ENCODE data around the gene NEBL.

NEBL gene

DNA sequence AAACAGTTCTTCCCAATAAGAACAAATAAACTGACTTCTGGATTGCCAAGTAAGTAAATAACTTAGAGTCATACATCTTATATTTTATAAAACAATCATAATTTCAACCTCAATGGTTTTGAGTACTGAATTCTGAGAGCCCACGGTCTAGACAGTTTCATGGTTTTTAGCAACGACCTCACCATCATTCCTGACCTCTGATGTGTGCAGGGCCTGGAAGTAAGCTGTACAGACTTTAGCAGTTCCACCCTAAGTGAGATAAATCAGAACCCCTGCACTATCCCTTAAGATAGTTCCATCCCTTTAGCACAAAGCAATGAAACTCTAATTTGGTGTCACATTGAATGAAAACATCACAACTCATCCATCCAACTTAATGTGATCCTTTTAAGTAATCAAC, 86.0 kb downstream of the NEBL start:
- Mint-ChIP-seq H3K36me3 (no peaks in the 10 kb centered on the region), H3K27ac (no peak overlapping the region), H3K9me3 (no peaks in the 10 kb centered on the region), H3K4me1 (no peaks in the 10 kb centered on the region), H3K4me3 (no peak overlapping the region), H3K27me3 (no peaks in the 10 kb centered on the region)
- CTCF ChIA-PET, result no interaction called here
- no peak for DNase-seq

DNA sequence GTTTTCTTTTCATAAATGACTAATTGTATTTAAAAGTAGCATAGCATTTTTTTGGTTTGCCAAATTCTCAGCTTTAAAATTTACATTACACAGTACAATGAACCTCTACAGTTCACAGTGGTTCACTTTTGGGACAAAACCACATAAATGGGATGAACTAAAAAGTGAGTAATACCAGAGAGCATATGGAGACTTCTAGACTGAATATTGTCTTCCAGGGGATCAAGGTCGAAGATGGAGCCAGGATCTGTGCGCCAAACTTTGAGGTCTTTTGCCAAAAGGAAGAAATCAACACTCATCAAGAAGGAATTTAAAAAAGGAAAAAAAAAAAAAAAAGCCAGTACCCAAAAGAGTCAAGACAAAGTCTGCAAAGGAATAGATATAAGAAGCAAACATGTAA, 87.5 kb downstream of the NEBL start:
- Mint-ChIP-seq H3K4me1 (no peaks in the 10 kb centered on the region), H3K36me3 (no peaks in the 10 kb centered on the region), H3K27me3 (no peaks in the 10 kb centered on the region), H3K27ac (no peak overlapping the region), H3K4me3 (no peak overlapping the region), H3K9me3 (no peaks in the 10 kb centered on the region)
- CTCF ChIA-PET, result no interaction called here
- no peak for DNase-seq

DNA sequence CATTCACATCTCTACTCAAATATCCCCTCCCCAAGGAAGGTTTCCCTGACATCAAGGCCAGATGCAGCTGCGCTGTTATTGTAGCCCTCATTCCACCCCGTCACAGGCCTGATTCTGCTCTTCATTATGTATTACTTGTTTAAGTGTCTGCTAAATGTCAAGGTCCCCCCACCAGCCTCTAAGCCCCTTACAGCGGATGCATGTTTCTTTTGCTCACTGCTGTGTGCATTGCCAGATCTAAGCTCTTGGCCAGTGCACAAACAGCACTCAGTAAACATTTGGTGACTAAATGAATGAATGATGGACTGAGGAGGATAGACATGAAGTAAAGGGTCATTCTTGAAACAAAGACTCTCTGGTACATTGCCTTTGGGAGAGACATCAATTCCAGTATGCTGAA, 90.6 kb downstream of the NEBL start:
- DNase-seq, result no peak
- Mint-ChIP-seq H3K4me3 (no peak overlapping the region), H3K27ac (no peak overlapping the region), H3K36me3 (no peaks in the 10 kb centered on the region), H3K9me3 (no peaks in the 10 kb centered on the region), H3K4me1 (no peaks in the 10 kb centered on the region), H3K27me3 (no peaks in the 10 kb centered on the region)
- CTCF ChIA-PET, result no interaction called here

GRCh38 chr10:20797290-20797689, 99.8 kb downstream of the NEBL start:
- DNase-seq, result no peak
- no peak overlapping the region for H3K27ac Mint-ChIP-seq
- H3K4me1 Mint-ChIP-seq, result no peaks in the 10 kb centered on the region
- no peaks in the 10 kb centered on the region for H3K27me3 Mint-ChIP-seq
- CTCF ChIA-PET, result no interaction called here
- H3K4me3 Mint-ChIP-seq, result no peak overlapping the region
- H3K9me3 Mint-ChIP-seq, result peaks cover 10% of the 10 kb centered on the region
- H3K36me3 Mint-ChIP-seq, result no peaks in the 10 kb centered on the region

GRCh38 chr10:20795391-20795790, 101.7 kb downstream of the NEBL start:
- Mint-ChIP-seq H3K27me3 (no peaks in the 10 kb centered on the region), H3K4me1 (no peaks in the 10 kb centered on the region), H3K27ac (no peak overlapping the region), H3K4me3 (no peak overlapping the region), H3K9me3 (peaks cover 10% of the 10 kb centered on the region), H3K36me3 (no peaks in the 10 kb centered on the region)
- CTCF ChIA-PET, result no interaction called here
- no peak for DNase-seq

DNA sequence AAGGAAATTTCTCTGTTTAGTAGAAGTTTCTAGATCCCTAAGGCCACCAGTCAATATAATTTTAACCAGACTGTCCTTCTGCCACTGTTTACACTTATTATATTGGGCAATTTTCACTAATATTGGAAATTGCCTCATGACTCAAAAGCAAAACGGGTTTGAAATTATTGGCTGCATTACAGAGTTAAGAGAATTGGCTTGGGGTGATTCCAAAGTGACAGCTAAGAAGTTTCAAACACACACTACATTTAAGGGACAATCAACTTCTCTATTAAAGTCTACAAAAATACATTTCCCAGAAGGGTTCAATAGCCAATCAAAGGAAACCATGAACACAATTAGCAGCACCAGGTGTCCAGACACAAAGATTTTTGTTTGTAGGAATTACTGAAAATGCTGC, 111.9 kb downstream of the NEBL start:
- Mint-ChIP-seq H3K27me3 (no peaks in the 10 kb centered on the region), H3K27ac (no peak overlapping the region), H3K4me1 (no peaks in the 10 kb centered on the region), H3K9me3 (no peaks in the 10 kb centered on the region), H3K36me3 (no peaks in the 10 kb centered on the region), H3K4me3 (no peak overlapping the region)
- DNase-seq, result no peak
- CTCF ChIA-PET, result no interaction called here

DNA sequence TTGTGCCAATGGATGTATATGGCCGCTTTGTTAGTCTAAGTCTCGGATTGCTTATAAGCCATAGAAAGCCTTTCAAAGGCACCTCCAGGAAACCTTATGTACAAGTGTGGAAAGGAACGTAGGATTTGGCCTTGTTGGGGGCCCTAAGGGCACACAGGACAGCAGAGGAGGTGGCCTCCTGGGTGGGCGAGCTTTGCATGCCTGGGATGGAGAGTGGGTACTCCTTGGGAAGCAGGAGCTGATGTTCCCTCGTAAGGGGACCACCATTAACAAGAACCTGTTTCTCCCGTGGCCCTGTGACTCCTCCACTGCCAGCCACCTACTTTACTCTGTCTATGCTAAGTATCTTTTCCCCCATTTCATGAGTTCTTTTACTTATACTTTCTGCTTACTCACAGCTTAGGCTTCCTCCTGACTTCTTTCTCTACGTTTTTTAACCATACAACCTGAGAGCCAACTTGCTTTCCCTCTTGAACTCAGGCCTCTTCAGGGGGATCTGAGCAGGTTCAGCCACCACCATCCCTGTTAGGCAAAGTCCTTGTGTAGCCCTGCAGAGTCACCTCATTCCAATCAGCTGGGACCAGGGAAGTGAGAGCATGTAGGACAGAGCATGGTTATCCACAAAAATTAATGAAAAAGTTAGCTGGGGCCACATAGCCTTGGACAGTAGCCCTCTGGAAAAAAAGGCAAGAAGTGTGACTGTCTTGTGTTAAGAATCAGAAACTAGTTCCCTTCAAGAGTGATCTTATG, 118.9 kb downstream of the NEBL start:
- H3K4me3 Mint-ChIP-seq, result no peak overlapping the region
- CTCF ChIA-PET, result no interaction called here
- H3K27ac Mint-ChIP-seq, result no peak overlapping the region
- H3K4me1 Mint-ChIP-seq, result no peaks in the 10 kb centered on the region
- no peaks in the 10 kb centered on the region for H3K36me3 Mint-ChIP-seq
- H3K9me3 Mint-ChIP-seq, result peaks cover 1% of the 10 kb centered on the region
- no peak for DNase-seq
- H3K27me3 Mint-ChIP-seq, result no peaks in the 10 kb centered on the region

DNA sequence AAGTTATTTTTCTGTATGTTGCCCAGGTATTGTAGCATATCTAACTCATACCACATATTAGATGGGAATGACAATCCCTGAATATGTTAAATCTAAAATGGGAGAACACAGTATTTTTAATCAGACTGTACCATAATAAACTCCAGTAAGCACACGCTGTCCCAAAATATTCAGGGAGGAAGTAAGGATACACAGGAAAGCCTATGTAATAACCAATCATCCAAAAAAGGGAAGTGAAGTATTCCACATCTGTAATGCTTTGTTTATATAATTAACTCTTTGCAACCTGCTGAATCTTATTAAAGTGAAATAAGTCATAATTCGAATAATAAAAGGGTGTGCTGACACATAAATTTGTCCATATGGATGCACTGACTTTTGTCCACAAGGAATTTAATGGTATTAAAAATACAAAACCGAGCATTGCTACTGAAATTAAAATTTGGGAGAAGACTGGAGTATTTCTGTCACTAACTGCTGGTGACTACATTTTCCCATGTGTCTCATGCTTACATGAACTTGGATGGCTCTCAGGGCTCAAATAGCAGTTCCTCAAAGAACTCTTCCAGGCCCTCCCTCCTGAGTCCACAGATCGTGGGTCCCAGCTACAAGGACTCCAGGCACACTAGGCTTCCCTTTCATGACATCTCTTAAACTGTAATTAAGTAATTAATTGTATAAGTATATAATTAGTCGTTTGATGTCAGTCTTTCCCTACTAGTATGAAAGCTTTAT, 120.6 kb downstream of the NEBL start:
- Mint-ChIP-seq H3K4me1 (no peaks in the 10 kb centered on the region), H3K9me3 (peaks cover 6% of the 10 kb centered on the region), H3K27me3 (no peaks in the 10 kb centered on the region), H3K4me3 (no peak overlapping the region), H3K27ac (no peak overlapping the region), H3K36me3 (no peaks in the 10 kb centered on the region)
- CTCF ChIA-PET, result no interaction called here
- no peak for DNase-seq

DNA sequence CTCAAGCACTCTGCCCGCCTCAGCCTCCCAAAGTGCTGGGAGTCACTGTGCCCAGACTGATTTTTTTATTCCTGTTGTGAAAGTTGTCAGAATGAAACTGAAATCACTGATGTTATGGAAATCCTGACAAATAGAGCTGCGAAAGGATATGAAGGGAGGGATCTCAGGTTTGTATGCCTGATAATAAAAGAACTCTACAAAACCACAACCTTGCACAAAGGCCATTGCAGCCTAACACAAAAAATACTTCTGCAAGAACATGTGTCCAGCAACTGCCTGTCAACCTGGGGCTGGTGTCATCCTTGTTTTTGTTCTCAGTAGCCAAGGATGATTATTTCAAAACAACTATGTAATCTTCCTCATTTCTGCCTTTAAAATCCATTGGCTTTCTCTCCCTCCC, 126.1 kb downstream of the NEBL start:
- H3K27ac Mint-ChIP-seq, result no peak overlapping the region
- H3K27me3 Mint-ChIP-seq, result no peaks in the 10 kb centered on the region
- DNase-seq, result no peak
- CTCF ChIA-PET, result no interaction called here
- H3K4me1 Mint-ChIP-seq, result no peaks in the 10 kb centered on the region
- no peaks in the 10 kb centered on the region for H3K36me3 Mint-ChIP-seq
- H3K4me3 Mint-ChIP-seq, result no peak overlapping the region
- H3K9me3 Mint-ChIP-seq, result peaks cover 6% of the 10 kb centered on the region

DNA sequence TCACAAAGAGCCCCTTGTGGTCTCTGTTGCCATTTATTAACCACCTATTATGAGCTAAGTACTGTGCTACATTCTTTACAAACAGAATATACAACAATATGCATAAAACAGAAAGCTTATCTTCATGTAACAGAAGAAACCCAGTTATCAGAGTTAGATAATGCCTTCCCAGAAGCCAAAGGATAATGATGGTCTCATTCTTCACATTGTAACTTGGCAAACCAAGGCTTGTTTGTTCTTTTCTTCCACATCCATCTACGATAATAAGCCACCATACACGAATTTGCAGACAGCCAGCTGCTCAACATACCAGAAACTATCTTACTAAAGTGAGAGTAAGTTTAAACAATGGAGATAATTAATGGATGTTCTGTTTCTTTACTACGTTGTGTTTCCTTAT, 127.6 kb downstream of the NEBL start:
- CTCF ChIA-PET, result interaction anchor here (0.6 kb wide), 1 partner anchor 950 kb away, joined by 3 read pairs; no protein-coding TSS in a partner anchor
- Mint-ChIP-seq H3K9me3 (peaks cover 6% of the 10 kb centered on the region), H3K36me3 (no peaks in the 10 kb centered on the region), H3K4me1 (no peaks in the 10 kb centered on the region), H3K4me3 (no peak overlapping the region), H3K27ac (no peak overlapping the region), H3K27me3 (no peaks in the 10 kb centered on the region)
- DNase-seq, result no peak

DNA sequence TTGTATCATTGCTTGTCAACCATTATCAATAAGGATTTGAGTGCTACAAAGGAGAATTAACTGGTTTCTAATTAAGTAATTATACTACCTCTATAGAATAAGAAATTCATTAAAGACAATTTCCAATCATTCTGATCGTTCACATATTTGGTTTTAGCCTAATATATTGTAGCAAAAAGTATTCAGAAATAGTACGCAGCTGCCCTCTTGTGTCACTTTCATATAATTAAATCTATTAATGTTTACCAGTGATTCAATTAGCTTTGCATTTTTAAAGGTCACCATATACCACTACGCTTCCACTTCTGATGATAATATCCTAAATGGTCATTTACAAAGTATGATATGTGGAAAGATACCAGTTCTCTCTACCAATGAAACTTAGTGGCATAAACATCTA, 128.3 kb downstream of the NEBL start:
- Mint-ChIP-seq H3K4me3 (no peak overlapping the region), H3K9me3 (peaks cover 4% of the 10 kb centered on the region), H3K27ac (no peak overlapping the region), H3K4me1 (no peaks in the 10 kb centered on the region), H3K27me3 (no peaks in the 10 kb centered on the region), H3K36me3 (no peaks in the 10 kb centered on the region)
- DNase-seq, result no peak
- CTCF ChIA-PET, result no interaction called here

DNA sequence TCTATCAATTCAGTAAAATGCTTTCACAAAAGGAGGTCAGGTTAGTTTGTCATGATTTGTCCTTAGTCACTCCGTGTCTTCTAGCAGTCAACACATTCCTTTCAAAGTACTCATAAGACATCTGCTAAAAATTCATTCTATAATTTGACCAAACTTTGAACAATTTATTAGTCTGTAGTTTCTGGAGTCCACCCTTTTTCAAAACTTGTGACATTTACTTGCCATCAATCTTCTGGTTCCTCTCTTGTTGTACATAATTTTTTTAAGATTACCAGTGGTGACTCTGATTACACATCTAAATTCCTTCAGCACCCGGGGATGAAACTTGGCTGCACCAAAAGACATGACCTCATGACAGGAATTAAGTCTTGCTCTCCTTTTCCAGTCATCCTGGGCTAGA, 130.1 kb downstream of the NEBL start:
- CTCF ChIA-PET, result no interaction called here
- Mint-ChIP-seq H3K4me1 (no peaks in the 10 kb centered on the region), H3K9me3 (no peaks in the 10 kb centered on the region), H3K36me3 (no peaks in the 10 kb centered on the region), H3K27me3 (no peaks in the 10 kb centered on the region), H3K27ac (no peak overlapping the region), H3K4me3 (no peak overlapping the region)
- DNase-seq, result no peak

GRCh38 chr10:20765066-20765465, 132.0 kb downstream of the NEBL start:
- Mint-ChIP-seq H3K4me1 (no peaks in the 10 kb centered on the region), H3K27ac (no peak overlapping the region), H3K9me3 (peaks cover 2% of the 10 kb centered on the region), H3K36me3 (no peaks in the 10 kb centered on the region), H3K27me3 (no peaks in the 10 kb centered on the region), H3K4me3 (no peak overlapping the region)
- CTCF ChIA-PET, result no interaction called here
- DNase-seq, result no peak

DNA sequence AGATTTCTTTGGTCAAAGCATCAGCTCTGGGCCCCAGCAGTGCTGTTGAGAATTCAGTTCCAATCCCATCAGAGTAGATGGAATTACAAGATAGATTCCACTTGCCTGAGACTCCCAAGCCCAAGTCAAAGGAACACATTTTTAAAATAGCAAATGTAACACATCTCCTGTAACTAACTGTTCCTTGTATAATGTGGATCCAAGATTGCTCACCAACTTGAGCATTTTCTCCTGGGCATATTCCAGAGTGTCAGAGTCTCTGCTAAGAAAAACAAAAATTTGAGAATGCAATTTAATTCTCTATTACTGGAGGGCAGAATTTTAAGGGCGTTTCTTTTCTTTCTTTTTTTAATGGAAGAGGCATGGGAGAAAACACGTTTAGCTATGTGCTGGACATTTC, 136.7 kb downstream of the NEBL start:
- Mint-ChIP-seq H3K9me3 (peaks cover 9% of the 10 kb centered on the region), H3K27ac (no peak overlapping the region), H3K4me3 (no peak overlapping the region), H3K36me3 (no peaks in the 10 kb centered on the region), H3K27me3 (no peaks in the 10 kb centered on the region), H3K4me1 (no peaks in the 10 kb centered on the region)
- CTCF ChIA-PET, result no interaction called here
- no peak for DNase-seq

GRCh38 chr10:20748551-20748950, 148.6 kb downstream of the NEBL start:
- CTCF ChIA-PET, result interaction anchor here (0.6 kb wide), 1 partner anchor 1078 kb away, joined by 4 read pairs; no protein-coding TSS in a partner anchor
- Mint-ChIP-seq H3K9me3 (peaks cover 23% of the 10 kb centered on the region), H3K27me3 (no peaks in the 10 kb centered on the region), H3K36me3 (no peaks in the 10 kb centered on the region), H3K4me1 (no peaks in the 10 kb centered on the region), H3K27ac (no peak overlapping the region), H3K4me3 (no peak overlapping the region)
- DNase-seq, result no peak
